Muscle of leg (tissue), 11 donors: ENCODE results near the gene ARAP1. TPM values are rescaled to one million over a fixed set of nuclear protein-coding genes. Genes with fewer than 3 reads are reported as not detected.

Experiments used
- DNase-seq: peaks from one replicate; pipeline ENCODE4 v3.0.0; 2013
- H3K27ac ChIP-seq: one replicate; pipeline ENCODE4 v1.5.1; 2013; ENCODE audit warnings: mild to moderate bottlenecking, low read length, control low read depth
- H3K27me3 ChIP-seq: one replicate; pipeline ENCODE4 v1.6.1; 2013; ENCODE audit warnings: low read length; ENCODE audit not compliant: control insufficient read depth, insufficient read depth
- H3K36me3 ChIP-seq: one replicate; pipeline ENCODE4 v1.6.1; 2013; ENCODE audit warnings: low read length; ENCODE audit not compliant: control insufficient read depth, insufficient read depth
- H3K4me1 ChIP-seq: one replicate; pipeline ENCODE4 v1.6.1; 2013; ENCODE audit warnings: low read length; ENCODE audit not compliant: control insufficient read depth, insufficient read depth
- H3K4me3 ChIP-seq: one replicate; pipeline ENCODE4 v1.5.1; 2013; ENCODE audit warnings: low read length, control low read depth
- H3K9me3 ChIP-seq: replicated peaks from 2 replicates; pipeline ENCODE4 v1.6.1; 2013; ENCODE audit warnings: low read depth, low read length; ENCODE audit not compliant: control insufficient read depth
- WGBS: methylation state at CpG from one replicate; pipeline ENCODE4 v1.1.5; 2013; ENCODE audit warnings: missing lambda C conversion rate; ENCODE audit not compliant: insufficient coverage; 5-methylcytosine and 5-hydroxymethylcytosine counted together
- polyA plus RNA-seq, 8 donors: library from polyadenylated mRNA; unstranded; fragments of 120-200 nt; gene quantifications; one replicate each; pipeline versions ENCODE4 v1.2.1 to v1.2.3, GENCODE V29; 2013; ENCODE audit warnings: inconsistent platforms in 1 of 8, low replicate concordance in 1 of 8; ENCODE audit not compliant: insufficient read length in 8 of 8, insufficient read depth in 1 of 8
- total RNA-seq: library from RNA; stranded (reverse); fragments of 120-200 nt; gene quantifications from one replicate; pipeline ENCODE4 v1.2.4, GENCODE V29; 2013

The ARAP1 gene
- total and polyA plus RNA-seq, 9 donors, result 56.1 to 75.1 (median 62.8) TPM

- Histone ChIP-seq H3K4me1 (peaks cover 26% of the 10 kb centered on the region), H3K9me3 (no peaks in the 10 kb centered on the region), H3K4me3 (no peak overlapping the region), H3K27me3 (no peaks in the 10 kb centered on the region), H3K36me3 (no peaks in the 10 kb centered on the region), H3K27ac (no peak overlapping the region)
- no peak for DNase-seq
- WGBS, result 82% methylated on average over 6 of the region's 6 CpGs
Observed at GRCh38 chr11:72743321-72744221, 8.6 kb downstream of the ARAP1 start.

- Histone ChIP-seq H3K36me3 (no peaks in the 10 kb centered on the region), H3K27ac (no peak overlapping the region), H3K27me3 (no peaks in the 10 kb centered on the region), H3K4me3 (no peak overlapping the region), H3K9me3 (no peaks in the 10 kb centered on the region), H3K4me1 (peaks cover 29% of the 10 kb centered on the region)
- WGBS, result 94% methylated on average over 2 of the region's 7 CpGs
- no peak for DNase-seq
Observed at GRCh38 chr11:72742513-72743320, 9.5 kb downstream of the ARAP1 start.

GRCh38 chr11:72741849-72742512 lies 10.2 kb downstream of the ARAP1 start:
- Histone ChIP-seq H3K27me3 (no peaks in the 10 kb centered on the region), H3K4me1 (peaks cover 29% of the 10 kb centered on the region), H3K36me3 (no peaks in the 10 kb centered on the region), H3K9me3 (no peaks in the 10 kb centered on the region), H3K27ac (no peak overlapping the region), H3K4me3 (no peak overlapping the region)
- DNase-seq, result no peak
- 50% methylated on average over 6 of the region's 7 CpGs for WGBS

GRCh38 chr11:72741429-72741833 lies 10.8 kb downstream of the ARAP1 start:
- peak; percentile 59 for DNase-seq
- WGBS, result 50% methylated on average over 5 of the region's 8 CpGs
- H3K9me3 ChIP-seq, result no peaks in the 10 kb centered on the region
- peaks cover 33% of the 10 kb centered on the region for H3K4me1 ChIP-seq
- no peak overlapping the region for H3K27ac ChIP-seq
- H3K4me3 ChIP-seq, result no peak overlapping the region
- no peaks in the 10 kb centered on the region for H3K36me3 ChIP-seq
- H3K27me3 ChIP-seq, result no peaks in the 10 kb centered on the region

- Histone ChIP-seq H3K4me3 (no peak overlapping the region), H3K9me3 (no peaks in the 10 kb centered on the region), H3K36me3 (no peaks in the 10 kb centered on the region), H3K27me3 (no peaks in the 10 kb centered on the region), H3K27ac (no peak overlapping the region), H3K4me1 (peaks cover 35% of the 10 kb centered on the region)
- WGBS, result 52% methylated on average over 6 of the region's 10 CpGs
- no peak for DNase-seq
Observed at GRCh38 chr11:72740562-72741428, 11.4 kb downstream of the ARAP1 start.

- WGBS, result 67% methylated on average over 1 of the region's 2 CpGs
- Histone ChIP-seq H3K36me3 (no peaks in the 10 kb centered on the region), H3K27me3 (no peaks in the 10 kb centered on the region), H3K4me3 (no peak overlapping the region), H3K27ac (no peak overlapping the region), H3K4me1 (peaks cover 39% of the 10 kb centered on the region), H3K9me3 (no peaks in the 10 kb centered on the region)
- no peak for DNase-seq
Observed at GRCh38 chr11:72740060-72740424, 12.2 kb downstream of the ARAP1 start.

- H3K27me3 ChIP-seq, result no peaks in the 10 kb centered on the region
- no peaks in the 10 kb centered on the region for H3K9me3 ChIP-seq
- H3K4me1 ChIP-seq, result peaks cover 39% of the 10 kb centered on the region
- H3K36me3 ChIP-seq, result no peaks in the 10 kb centered on the region
- H3K27ac ChIP-seq, result peak overlapping the region; percentile 35
- no peak overlapping the region for H3K4me3 ChIP-seq
- DNase-seq, result no peak
- WGBS, result 82% methylated on average over 7 of the region's 10 CpGs
Observed at GRCh38 chr11:72739240-72740059, 12.8 kb downstream of the ARAP1 start.

- WGBS, result 80% methylated on average over 6 of the region's 11 CpGs
- Histone ChIP-seq H3K4me1 (peaks cover 39% of the 10 kb centered on the region), H3K27ac (no peak overlapping the region)
Observed at GRCh38 chr11:72738199-72739141, 13.7 kb downstream of the ARAP1 start.

More at GRCh38 chr11:72738199-72739141, 13.7 kb downstream of the ARAP1 start:
- no peaks in the 10 kb centered on the region for H3K36me3 ChIP-seq
- no peaks in the 10 kb centered on the region for H3K27me3 ChIP-seq
- H3K9me3 ChIP-seq, result no peaks in the 10 kb centered on the region
- DNase-seq, result no peak
- peak overlapping the region; percentile 15 for H3K4me3 ChIP-seq
